Right renal cortex interstitium (tissue), 3 donors: Measurements from ENCODE around the gene WIZ. TPM values are rescaled to one million over a fixed set of nuclear protein-coding genes. Genes with fewer than 3 reads are reported as not detected.

Experiments used
- DNase-seq, 3 donors: peaks; one replicate each; pipeline ENCODE4 v3.0.0-alpha.2; 2013; ENCODE audit warnings: low read depth in 3 of 3, low spot score in 2 of 3
- polyA plus RNA-seq, 3 donors: library from polyadenylated mRNA; unstranded; fragments of 120-200 nt; gene quantifications; one replicate each; pipeline ENCODE4 v1.2.1, GENCODE V29; 2013; ENCODE audit not compliant: insufficient read length in 3 of 3

Gene WIZ
- polyA plus RNA-seq, 3 donors, result 22.4 to 26.1 (median 22.4) TPM

GRCh38 chr19:15431396-15432017 is 18.2 kb downstream of the WIZ start:
- no peak for DNase-seq

- no peak for DNase-seq
These were observed 19.1 kb downstream of the WIZ start for GRCh38 chr19:15430526-15431120.

GRCh38 chr19:15429825-15430467 is 19.8 kb downstream of the WIZ start:
- DNase-seq, result no peak

GRCh38 chr19:15428956-15429824 is 20.6 kb downstream of the WIZ start:
- no peak for DNase-seq

- DNase-seq, result no peak
These were observed 21.7 kb downstream of the WIZ start for GRCh38 chr19:15427991-15428471.

- DNase-seq, result no peak
These were observed 22.4 kb downstream of the WIZ start for GRCh38 chr19:15427350-15427700.

GRCh38 chr19:15426485-15427349 is 23.0 kb downstream of the WIZ start:
- no peak for DNase-seq

GRCh38 chr19:15425321-15425950 is 24.3 kb downstream of the WIZ start:
- no peak for DNase-seq

- no peak for DNase-seq
These were observed 25.0 kb downstream of the WIZ start for GRCh38 chr19:15424692-15425272.

GRCh38 chr19:15424121-15424520 is 25.6 kb downstream of the WIZ start:
- DNase-seq, result no peak

- no peak for DNase-seq
These were observed 26.6 kb downstream of the WIZ start for GRCh38 chr19:15423130-15423529.

GRCh38 chr19:15422296-15423075 is 27.3 kb downstream of the WIZ start:
- DNase-seq, result no peak

- DNase-seq, result no peak
These were observed 28.0 kb downstream of the WIZ start for GRCh38 chr19:15421721-15422260.

GRCh38 chr19:15421136-15421695 is 28.5 kb downstream of the WIZ start:
- DNase-seq, result no peak

GRCh38 chr19:15419413-15420025 is 30.2 kb downstream of the WIZ start:
- no peak for DNase-seq

GRCh38 chr19:15418579-15419412 is 31.0 kb downstream of the WIZ start, which contains the start of gene AKAP8L:
Gene AKAP8L (minus strand): TSS chr19:15418988. CDS start chr19:15418923, 65 bp downstream.
- peak; percentile 98 to 100 (median 99) for DNase-seq

- no peak for DNase-seq
These were observed 31.6 kb downstream of the WIZ start for GRCh38 chr19:15418231-15418578.
